Hepatocyte (in vitro differentiated cells): ENCODE measurements around the gene EPHB2.

Source experiments
- EZH2 ChIP-seq: fragments of 200-600 bp; sonication (generic); IDR thresholded peaks from 2 replicates; pipeline ENCODE4 v1.6.1; 2016; ENCODE audit warnings: antibody characterized with exemption, mild to moderate bottlenecking, borderline replicate concordance
- EZH2phosphoT487 ChIP-seq: fragments of 200-600 bp; sonication (generic); IDR thresholded peaks from one replicate; pipeline ENCODE4 v1.6.1; 2018; ENCODE audit warnings: antibody characterized with exemption, mild to moderate bottlenecking, low read depth, moderate library complexity; ENCODE audit not compliant: unreplicated experiment, severe bottlenecking

- TF ChIP-seq EZH2phosphoT487 (no peak), EZH2 (no peak)
These were observed 28.9 kb upstream of the EPHB2 start for GRCh38 chr1:22681556-22682276.
